Measurements from ENCODE around the gene MBNL1.

MBNL1 gene

DNA sequence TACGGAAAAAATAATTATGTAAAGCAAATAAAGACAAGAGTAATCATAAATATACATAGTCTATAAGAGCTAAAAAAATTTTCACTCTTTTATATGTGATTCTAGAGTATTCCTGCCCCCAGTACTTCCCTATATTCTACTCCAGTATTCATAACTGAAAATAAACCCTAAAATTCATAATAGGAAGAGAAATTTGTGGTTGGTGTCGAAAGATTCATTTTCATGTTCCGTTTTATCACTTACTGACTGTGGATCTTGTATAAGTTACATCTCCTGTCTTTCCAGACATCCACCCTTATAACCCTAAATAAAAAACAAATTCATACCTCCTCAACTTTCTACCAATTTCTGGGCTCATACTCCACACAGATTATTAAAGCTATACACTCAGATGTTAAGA lies 16.0 kb upstream of the MBNL1 start:
- no peak for DNase-seq (ENCODE audit: low read depth in 1 of 2, low spot score in 1 of 2)

- DNase-seq (ENCODE audit: low read depth in 1 of 2, low spot score in 1 of 2), result no peak
These were observed 15.2 kb upstream of the MBNL1 start for GRCh38 chr3:152253514-152253913.

- DNase-seq (ENCODE audit: low read depth in 1 of 2, low spot score in 1 of 2), result no peak
These were observed 14.7 kb upstream of the MBNL1 start for GRCh38 chr3:152254041-152254440.

GRCh38 chr3:152255290-152255689 lies 13.4 kb upstream of the MBNL1 start:
- DNase-seq (ENCODE audit: low read depth in 1 of 2, low spot score in 1 of 2), result no peak

- no peak for DNase-seq (ENCODE audit: low read depth in 1 of 2, low spot score in 1 of 2)
These were observed 11.7 kb upstream of the MBNL1 start for GRCh38 chr3:152256851-152257562.

GRCh38 chr3:152257563-152258035 lies 11.1 kb upstream of the MBNL1 start:
- no peak for DNase-seq (ENCODE audit: low read depth in 1 of 2, low spot score in 1 of 2)

DNA sequence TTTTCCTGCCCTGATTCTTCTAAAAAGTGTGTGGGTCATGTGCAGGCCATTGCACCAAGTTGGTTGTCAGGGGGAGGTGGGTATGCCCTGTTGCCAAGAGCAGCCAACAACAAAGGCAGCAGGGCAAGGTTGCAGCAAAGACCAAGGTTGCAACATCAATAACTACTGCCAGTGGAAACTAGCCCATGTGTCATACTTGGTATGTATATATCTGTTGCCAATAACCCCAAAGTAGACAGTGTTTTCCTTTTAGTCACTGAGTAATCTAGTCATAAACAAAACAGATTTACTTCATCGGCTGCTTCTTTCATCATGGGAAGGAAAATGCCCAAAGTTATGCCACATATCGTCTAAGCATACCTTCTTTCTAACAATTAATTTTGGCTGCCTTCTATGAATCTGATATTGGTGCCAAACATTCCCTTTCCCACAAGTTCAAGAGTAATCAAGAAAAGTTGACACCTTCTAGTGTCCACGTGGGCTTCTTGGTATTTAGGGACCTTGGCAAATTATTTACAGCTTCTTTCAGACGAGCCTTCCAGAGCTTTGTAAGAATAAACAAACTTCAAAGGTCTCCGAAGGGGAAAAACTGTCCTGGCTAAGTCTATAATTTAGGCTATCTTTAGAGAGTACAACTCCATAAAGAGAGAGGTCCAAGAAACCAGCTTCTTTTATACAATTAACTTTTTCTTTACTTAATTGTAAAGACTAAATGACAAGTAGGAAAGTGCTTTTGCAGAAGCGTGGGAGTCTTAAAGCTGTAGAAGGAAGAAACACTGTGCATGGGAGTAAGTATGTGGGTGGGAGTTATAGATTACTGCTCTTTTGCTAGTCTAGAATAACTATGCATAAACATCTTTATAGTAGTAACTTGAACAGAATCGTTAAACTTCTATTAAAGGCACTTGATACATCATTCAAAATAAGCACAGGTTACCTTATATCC lies 10.0 kb upstream of the MBNL1 start:
- DNase-seq (ENCODE audit: low read depth in 1 of 2, low spot score in 1 of 2), result peak in 1 of 2 donors; percentile 59

DNA sequence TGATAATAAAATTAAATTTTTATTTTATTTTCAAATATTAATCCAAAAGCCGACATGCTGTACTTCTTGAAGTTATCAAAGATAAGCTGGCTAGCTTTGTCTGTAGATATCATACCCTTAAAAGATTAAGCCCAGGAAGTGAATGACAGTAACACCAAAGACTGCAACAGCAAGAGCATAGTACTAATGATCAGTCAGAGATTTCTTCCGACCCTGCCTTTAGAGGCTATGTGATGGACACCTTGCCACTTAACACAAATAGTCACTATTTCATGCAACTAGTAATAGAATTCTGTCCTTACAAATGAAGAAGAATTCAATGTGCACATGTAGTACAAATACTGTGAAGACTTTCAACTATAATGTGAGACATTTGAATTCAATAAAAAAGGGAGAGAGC lies 9.3 kb upstream of the MBNL1 start:
- no peak for DNase-seq (ENCODE audit: low read depth in 1 of 2, low spot score in 1 of 2)

- DNase-seq (ENCODE audit: low read depth in 1 of 2, low spot score in 1 of 2), result no peak
These were observed 8.7 kb upstream of the MBNL1 start for GRCh38 chr3:152260026-152260425.

GRCh38 chr3:152260529-152260928 lies 8.2 kb upstream of the MBNL1 start:
- DNase-seq (ENCODE audit: low read depth in 1 of 2, low spot score in 1 of 2), result no peak

DNA sequence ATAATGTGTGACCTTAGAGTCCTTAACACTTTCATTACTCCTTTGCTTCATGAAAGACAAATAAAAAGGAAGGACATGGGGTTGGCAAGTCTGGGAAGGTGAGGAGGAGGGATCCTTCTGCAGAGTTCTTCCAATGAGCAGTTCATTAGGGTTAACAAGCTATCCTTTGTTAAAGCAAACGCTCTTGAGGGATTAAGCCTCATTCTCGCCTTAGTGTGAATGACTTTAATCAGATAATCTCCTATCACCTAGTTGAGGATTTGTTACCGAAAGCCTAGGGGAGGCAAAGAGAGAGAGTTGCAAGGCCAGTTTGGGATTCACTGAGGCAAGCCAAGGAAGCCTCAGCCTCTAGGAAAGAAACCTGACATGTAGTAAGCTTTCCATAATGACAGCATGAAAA lies 7.4 kb upstream of the MBNL1 start:
- no peak for DNase-seq (ENCODE audit: low read depth in 1 of 2, low spot score in 1 of 2)

- no peak for DNase-seq (ENCODE audit: low read depth in 1 of 2, low spot score in 1 of 2)
These were observed 5.0 kb upstream of the MBNL1 start for GRCh38 chr3:152263711-152264110.

DNA sequence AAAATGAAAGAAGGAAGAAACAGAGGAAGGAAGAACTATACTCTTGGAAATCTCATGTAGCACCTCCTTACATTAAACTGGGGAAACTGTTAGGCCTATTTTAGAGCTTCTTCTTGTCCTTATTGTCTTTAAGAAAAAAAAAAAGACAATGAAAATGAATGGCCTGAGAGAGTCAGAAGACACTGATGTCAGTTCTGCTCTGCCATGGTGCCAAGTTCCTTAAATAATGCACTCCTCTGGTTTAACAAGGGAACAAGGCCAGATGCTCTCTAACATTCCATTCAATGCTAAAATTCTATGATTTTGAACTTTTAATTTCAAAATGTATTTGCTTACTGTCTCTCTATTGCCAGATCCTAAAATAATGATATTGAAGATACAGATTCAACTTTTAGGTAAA lies 4.4 kb upstream of the MBNL1 start:
- DNase-seq (ENCODE audit: low read depth in 1 of 2, low spot score in 1 of 2), result no peak

DNA sequence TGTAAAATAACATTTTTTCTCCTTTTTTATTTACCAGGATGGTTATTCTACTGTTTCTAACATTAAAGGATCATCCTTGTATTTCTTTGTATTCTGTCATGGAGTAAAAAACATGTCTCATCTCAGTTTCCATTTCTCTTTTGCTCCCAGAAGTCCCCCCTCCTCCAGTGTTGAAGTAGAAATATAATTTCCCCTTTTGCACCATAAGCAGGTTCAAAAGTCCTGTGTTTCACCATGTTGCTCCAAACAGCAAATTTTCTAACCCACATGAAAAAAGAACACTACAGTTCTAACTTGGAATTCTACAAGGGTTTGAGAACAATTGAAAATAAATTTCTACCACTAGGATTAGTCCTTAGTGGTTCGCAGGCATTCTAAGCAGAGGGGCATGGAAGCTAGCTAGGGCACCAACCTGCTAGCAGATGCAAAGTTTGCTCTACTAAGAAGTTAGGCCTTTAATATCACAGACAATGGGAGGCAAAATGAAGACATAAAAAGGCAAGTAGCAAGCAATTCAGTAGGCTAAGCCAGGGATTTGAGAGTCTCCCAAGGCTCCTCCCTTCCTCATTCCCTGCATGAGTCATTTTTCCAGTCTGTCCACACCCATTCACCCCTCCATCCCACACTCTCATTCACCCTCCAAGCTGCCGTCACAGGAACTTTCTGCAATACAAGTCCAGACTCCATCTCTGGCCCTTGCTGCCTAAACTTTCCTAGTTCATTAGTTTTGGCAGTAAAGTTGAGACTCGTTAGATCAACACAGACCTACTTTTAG lies 2.3 kb upstream of the MBNL1 start:
- no peak for DNase-seq (ENCODE audit: low read depth in 1 of 2, low spot score in 1 of 2)

GRCh38 chr3:152267831-152268554 lies 736 bp upstream of the MBNL1 start:
- no peak for DNase-seq (ENCODE audit: low read depth in 1 of 2, low spot score in 1 of 2)

- DNase-seq (ENCODE audit: low read depth in 1 of 2, low spot score in 1 of 2), result no peak
These were observed 514 bp downstream of the MBNL1 start for GRCh38 chr3:152269056-152269830.

- no peak for DNase-seq (ENCODE audit: low read depth in 1 of 2, low spot score in 1 of 2)
These were observed 1.4 kb downstream of the MBNL1 start for GRCh38 chr3:152269831-152270734.

DNA sequence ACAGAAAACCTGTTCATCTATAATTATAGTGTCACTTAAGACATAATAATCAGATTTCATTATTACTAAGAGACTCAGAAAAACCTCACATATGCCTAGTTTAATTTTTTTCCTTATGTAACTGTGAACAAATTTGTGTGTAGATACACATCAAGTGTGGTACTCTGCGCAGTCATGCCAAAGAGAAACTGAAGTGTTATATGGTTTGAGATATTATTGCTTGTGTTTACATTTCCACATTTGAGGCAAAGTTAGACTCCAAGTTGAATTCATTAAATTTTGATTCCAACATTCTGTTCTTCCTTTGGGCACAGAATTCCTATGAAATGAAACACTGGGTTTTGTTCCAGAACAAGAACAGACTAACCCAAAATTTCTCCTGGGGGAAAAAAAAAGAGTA lies 2.2 kb downstream of the MBNL1 start:
- DNase-seq (ENCODE audit: low read depth in 1 of 2, low spot score in 1 of 2), result no peak
